GM21529 (cell line): Measurements from ENCODE around the gene P4HB.

Experiments used
- ATAC-seq: cut with Tn5 transposase; IDR thresholded peaks from one replicate; pipeline ENCODE4 v1.9.1; 2021; ENCODE audit not compliant: unreplicated experiment

Gene P4HB

GRCh38 chr17:81859906-81860755, at the start of gene P4HB:
Gene P4HB (minus strand): TSS chr17:81860535. CDS start chr17:81860471, 64 bp downstream.
- peak; percentile 2 for ATAC-seq

- no peak for ATAC-seq
Observed at GRCh38 chr17:81909231-81909630, 48.9 kb upstream of the P4HB start.

GRCh38 chr17:81908793-81909192, 48.5 kb upstream of the P4HB start:
- no peak for ATAC-seq

GRCh38 chr17:81907219-81908145, 47.1 kb upstream of the P4HB start:
- no peak for ATAC-seq

- ATAC-seq = no peak
Observed at GRCh38 chr17:81906476-81907218, 46.3 kb upstream of the P4HB start.

- no peak for ATAC-seq
Observed at GRCh38 chr17:81905993-81906392, 45.7 kb upstream of the P4HB start.

- no peak for ATAC-seq
Observed at GRCh38 chr17:81905424-81905875, 45.1 kb upstream of the P4HB start.

GRCh38 chr17:81904600-81905423, 44.5 kb upstream of the P4HB start:
- ATAC-seq = no peak

- no peak for ATAC-seq
Observed at GRCh38 chr17:81903896-81904599, 43.7 kb upstream of the P4HB start.

GRCh38 chr17:81903415-81903831, 43.1 kb upstream of the P4HB start:
- no peak for ATAC-seq

GRCh38 chr17:81902653-81903414, 42.5 kb upstream of the P4HB start:
- no peak for ATAC-seq

- ATAC-seq = no peak
Observed at GRCh38 chr17:81902023-81902652, 41.8 kb upstream of the P4HB start, which contains the start of gene NPB. Gene NPB (plus strand): TSS chr17:81902238. CDS start chr17:81902278, 40 bp downstream.

GRCh38 chr17:81901167-81902022, 41.1 kb upstream of the P4HB start:
- ATAC-seq = no peak

GRCh38 chr17:81900181-81900820, 40.0 kb upstream of the P4HB start:
- no peak for ATAC-seq

- no peak for ATAC-seq
Observed at GRCh38 chr17:81899514-81900166, 39.3 kb upstream of the P4HB start.

- no peak for ATAC-seq
Observed at GRCh38 chr17:81898885-81899284, 38.5 kb upstream of the P4HB start.
